Muscle of leg (tissue), 11 donors: ENCODE data around the gene BPHL. TPM values are rescaled to one million over a fixed set of nuclear protein-coding genes. Genes with fewer than 3 reads are reported as not detected.
"Not testable (repeated sequence)": the region's sequence is repeated elsewhere in the genome, so short reads cannot be mapped to it uniquely, and the experiment has no call there.

ENCODE experiments used
- DNase-seq: peaks from one replicate; pipeline ENCODE4 v3.0.0; 2013
- H3K27ac ChIP-seq: one replicate; pipeline ENCODE4 v1.5.1; 2013; ENCODE audit warnings: mild to moderate bottlenecking, low read length, control low read depth
- H3K27me3 ChIP-seq: one replicate; pipeline ENCODE4 v1.6.1; 2013; ENCODE audit warnings: low read length; ENCODE audit not compliant: control insufficient read depth, insufficient read depth
- H3K36me3 ChIP-seq: one replicate; pipeline ENCODE4 v1.6.1; 2013; ENCODE audit warnings: low read length; ENCODE audit not compliant: control insufficient read depth, insufficient read depth
- H3K4me1 ChIP-seq: one replicate; pipeline ENCODE4 v1.6.1; 2013; ENCODE audit warnings: low read length; ENCODE audit not compliant: control insufficient read depth, insufficient read depth
- H3K4me3 ChIP-seq: one replicate; pipeline ENCODE4 v1.5.1; 2013; ENCODE audit warnings: low read length, control low read depth
- H3K9me3 ChIP-seq: replicated peaks from 2 replicates; pipeline ENCODE4 v1.6.1; 2013; ENCODE audit warnings: low read depth, low read length; ENCODE audit not compliant: control insufficient read depth
- WGBS: methylation state at CpG from one replicate; pipeline ENCODE4 v1.1.5; 2013; ENCODE audit warnings: missing lambda C conversion rate; ENCODE audit not compliant: insufficient coverage; 5-methylcytosine and 5-hydroxymethylcytosine counted together
- polyA plus RNA-seq, 8 donors: library from polyadenylated mRNA; unstranded; fragments of 120-200 nt; gene quantifications; one replicate each; pipeline versions ENCODE4 v1.2.1 to v1.2.3, GENCODE V29; 2013; ENCODE audit warnings: inconsistent platforms in 1 of 8, low replicate concordance in 1 of 8; ENCODE audit not compliant: insufficient read length in 8 of 8, insufficient read depth in 1 of 8
- total RNA-seq: library from RNA; stranded (reverse); fragments of 120-200 nt; gene quantifications from one replicate; pipeline ENCODE4 v1.2.4, GENCODE V29; 2013

BPHL gene
- total and polyA plus RNA-seq, 9 donors = 29.7 to 43.0 (median 31.8) TPM

DNA sequence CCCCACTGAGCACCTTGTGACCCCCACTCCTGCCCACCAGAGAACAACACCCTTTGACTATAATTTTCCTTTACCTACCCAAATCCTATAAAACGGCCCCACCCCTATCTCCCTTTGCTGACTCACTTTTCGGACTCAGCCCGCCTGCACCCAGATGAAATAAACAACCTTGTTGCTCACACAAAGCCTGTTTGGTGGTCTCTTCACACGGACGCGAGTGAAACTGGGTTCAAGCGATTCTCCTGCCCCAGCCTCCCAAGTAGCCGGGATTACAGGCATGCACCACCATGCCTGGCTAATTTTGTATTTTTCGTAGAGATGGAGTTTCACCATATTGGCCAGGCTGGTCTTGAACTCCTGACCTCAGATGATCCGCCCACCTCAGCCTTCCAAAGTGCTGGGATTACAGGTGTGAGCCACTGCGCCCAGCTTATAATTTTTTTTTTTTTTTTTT lies 55.2 kb downstream of the BPHL start:
- not testable (repeated sequence) for H3K4me3 ChIP-seq

GRCh38 chr6:3175715-3176402 lies 57.3 kb downstream of the BPHL start:
- H3K4me1 ChIP-seq = peaks cover 6% of the 10 kb centered on the region
- no peaks in the 10 kb centered on the region for H3K9me3 ChIP-seq
- no peak for DNase-seq
- 53% methylated on average over 10 of the region's 11 CpGs for WGBS
- H3K27ac ChIP-seq = no peak overlapping the region
- H3K36me3 ChIP-seq = no peaks in the 10 kb centered on the region
- H3K27me3 ChIP-seq = no peaks in the 10 kb centered on the region
- H3K4me3 ChIP-seq = no peak overlapping the region

More for the DNA sequence above, 55.2 kb downstream of the BPHL start:
- H3K36me3 ChIP-seq, H3K27me3 ChIP-seq, H3K4me1 ChIP-seq, H3K9me3 ChIP-seq, DNase-seq, H3K27ac ChIP-seq: not testable (repeated sequence)
- 89% methylated on average over 9 of the region's 11 CpGs for WGBS

DNA sequence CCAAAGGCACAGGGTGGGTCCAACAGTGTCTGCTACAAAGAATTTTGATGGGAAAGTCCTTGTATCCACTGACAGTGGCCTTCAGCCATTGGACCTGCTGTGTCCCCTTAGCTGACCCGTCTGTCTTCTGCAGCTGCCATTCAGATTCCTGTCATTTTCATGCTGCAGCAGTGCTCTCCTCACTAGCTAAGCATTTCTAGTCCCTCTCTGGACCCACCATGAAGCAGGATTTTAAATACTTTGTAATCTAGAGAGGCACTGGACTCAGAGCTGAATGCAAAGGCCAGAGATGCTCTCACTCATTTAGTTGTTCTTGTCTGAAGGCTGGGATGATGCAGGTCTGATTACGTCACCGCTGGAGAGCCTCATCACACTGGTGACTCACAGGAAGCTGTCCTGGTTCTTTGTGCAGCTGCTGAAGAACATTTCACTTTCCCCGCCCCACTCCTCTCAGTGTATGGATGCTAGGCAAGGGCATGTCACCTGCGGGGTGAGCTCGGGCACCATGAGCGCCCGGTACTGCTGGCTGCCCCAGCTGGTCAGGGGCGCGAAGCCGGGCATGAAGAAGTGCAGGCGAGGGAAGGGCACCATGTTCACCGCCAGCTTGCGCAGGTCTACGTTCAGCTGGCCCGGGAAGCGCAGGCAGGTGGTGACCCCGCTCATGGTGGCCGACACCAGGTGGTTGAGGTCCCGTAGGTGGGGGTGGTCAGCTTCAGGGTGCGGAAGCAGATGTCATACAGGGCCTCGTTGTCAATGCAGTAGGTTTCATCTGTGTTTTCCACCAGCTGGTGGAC lies 58.2 kb downstream of the BPHL start:
- Histone ChIP-seq H3K27ac (no peak overlapping the region), H3K4me3 (no peak overlapping the region), H3K4me1 (peaks cover 6% of the 10 kb centered on the region), H3K36me3 (no peaks in the 10 kb centered on the region), H3K9me3 (no peaks in the 10 kb centered on the region), H3K27me3 (no peaks in the 10 kb centered on the region)
- DNase-seq = peak; percentile 80
- 83% methylated on average over 15 of the region's 22 CpGs for WGBS

DNA sequence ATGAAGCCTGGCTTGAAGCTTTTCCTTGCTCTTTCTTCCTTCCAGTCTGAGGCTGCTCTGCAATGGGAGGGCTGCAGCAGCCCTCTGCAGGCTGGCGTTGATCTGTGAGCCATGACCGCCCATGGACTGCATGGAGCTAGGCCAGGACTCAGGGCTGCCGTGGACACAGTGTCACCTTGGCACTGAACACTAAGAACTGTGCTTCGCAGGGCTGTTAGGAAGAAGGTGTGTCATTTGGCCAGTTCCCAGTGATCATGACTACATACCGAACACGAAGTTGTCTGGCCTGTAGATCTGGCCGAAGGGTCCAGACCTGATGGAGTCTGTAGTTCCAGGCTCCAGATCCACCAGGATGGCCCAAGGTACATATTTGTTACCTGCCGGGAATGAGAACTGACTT lies 60.2 kb downstream of the BPHL start:
- not testable (repeated sequence) for H3K4me3 ChIP-seq, DNase-seq, H3K9me3 ChIP-seq, H3K27ac ChIP-seq, H3K36me3 ChIP-seq, H3K4me1 ChIP-seq, H3K27me3 ChIP-seq
- 100% methylated on average over 2 of the region's 8 CpGs for WGBS

GRCh38 chr6:3179945-3180344 lies 61.4 kb downstream of the BPHL start:
- DNase-seq, H3K36me3 ChIP-seq, H3K4me1 ChIP-seq, H3K27ac ChIP-seq, H3K27me3 ChIP-seq, H3K9me3 ChIP-seq, H3K4me3 ChIP-seq: not testable (repeated sequence)
- WGBS = 80% methylated on average over 2 of the region's 8 CpGs

DNA sequence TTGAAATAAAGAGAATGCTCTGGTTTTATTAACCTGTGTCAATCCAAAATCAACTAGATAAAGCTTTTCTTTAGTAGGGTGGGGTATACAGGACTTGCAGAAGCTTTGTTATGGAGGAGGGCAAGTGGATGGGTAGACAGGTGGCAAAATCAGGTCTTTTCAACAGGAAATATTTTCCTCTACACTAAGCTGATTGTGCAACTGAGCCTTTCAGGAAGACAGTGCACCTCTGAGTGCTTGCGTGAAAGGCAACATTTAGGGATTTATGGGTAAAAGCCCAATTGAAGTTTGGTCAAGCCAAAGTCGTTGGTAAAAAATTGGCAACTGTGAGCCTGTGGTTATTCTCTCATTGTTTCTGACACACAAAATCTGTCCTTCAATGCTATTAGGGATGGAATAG lies 62.6 kb downstream of the BPHL start:
- no CpG with 5 or more reads among the region's 2 CpGs for WGBS

GRCh38 chr6:3183066-3183465 lies 64.6 kb downstream of the BPHL start:
- Histone ChIP-seq H3K4me3 (no peak overlapping the region), H3K27me3 (no peaks in the 10 kb centered on the region), H3K9me3 (no peaks in the 10 kb centered on the region), H3K36me3 (no peaks in the 10 kb centered on the region), H3K4me1 (peaks cover 2% of the 10 kb centered on the region), H3K27ac (peak overlapping the region; percentile 16)
- no peak for DNase-seq
- 65% methylated on average over 2 of the region's 4 CpGs for WGBS

More for the DNA sequence above, 62.6 kb downstream of the BPHL start:
- no peak for DNase-seq
- no peak overlapping the region for H3K4me3 ChIP-seq
- peaks cover 6% of the 10 kb centered on the region for H3K4me1 ChIP-seq
- H3K9me3 ChIP-seq = no peaks in the 10 kb centered on the region
- H3K27ac ChIP-seq = no peak overlapping the region
- H3K36me3 ChIP-seq = no peaks in the 10 kb centered on the region
- no peaks in the 10 kb centered on the region for H3K27me3 ChIP-seq

DNA sequence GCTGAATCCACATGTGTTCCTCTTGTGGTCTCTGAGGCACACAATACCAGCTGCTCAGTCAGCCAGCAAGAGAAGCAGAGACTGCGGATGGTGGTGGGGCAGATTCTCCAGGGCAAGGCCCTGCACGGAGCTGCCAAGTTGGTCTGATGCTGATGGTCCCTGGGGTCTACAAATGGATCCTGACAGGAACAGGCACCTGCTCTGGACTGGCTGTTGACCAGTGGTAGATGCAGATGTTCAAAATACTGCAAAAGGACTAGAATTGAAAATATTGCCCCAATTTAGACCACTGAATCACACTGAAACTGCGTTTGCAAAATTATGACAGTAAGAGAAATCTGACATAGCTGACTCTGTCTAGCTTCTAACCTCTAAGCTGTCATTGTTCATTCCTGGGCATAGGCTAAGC lies 68.5 kb downstream of the BPHL start:
- H3K4me3 ChIP-seq = no peak overlapping the region
- no peak for DNase-seq
- no peaks in the 10 kb centered on the region for H3K9me3 ChIP-seq
- WGBS = 83% methylated on average over 2 of the region's 3 CpGs
- H3K36me3 ChIP-seq = no peaks in the 10 kb centered on the region
- no peak overlapping the region for H3K27ac ChIP-seq
- H3K27me3 ChIP-seq = no peaks in the 10 kb centered on the region
- peaks cover 5% of the 10 kb centered on the region for H3K4me1 ChIP-seq

GRCh38 chr6:3188262-3188661 lies 69.8 kb downstream of the BPHL start:
- H3K36me3 ChIP-seq = no peaks in the 10 kb centered on the region
- peaks cover 4% of the 10 kb centered on the region for H3K4me1 ChIP-seq
- no peaks in the 10 kb centered on the region for H3K9me3 ChIP-seq
- no peak for DNase-seq
- no peaks in the 10 kb centered on the region for H3K27me3 ChIP-seq
- H3K4me3 ChIP-seq = no peak overlapping the region
- H3K27ac ChIP-seq = no peak overlapping the region
- WGBS = 93% methylated on average over 3 of the region's 7 CpGs

GRCh38 chr6:3189192-3189591 lies 70.7 kb downstream of the BPHL start:
- not testable (repeated sequence) for H3K27me3 ChIP-seq, H3K9me3 ChIP-seq, H3K27ac ChIP-seq, H3K4me3 ChIP-seq, H3K36me3 ChIP-seq, DNase-seq, H3K4me1 ChIP-seq
- WGBS = 89% methylated on average over 5 of the region's 10 CpGs
